ENCODE results near the gene SAMMSON. TPM values are rescaled to one million over a fixed set of nuclear protein-coding genes. Genes with fewer than 3 reads are reported as not detected.

SAMMSON gene
- polyA plus RNA-seq: not detected

DNA sequence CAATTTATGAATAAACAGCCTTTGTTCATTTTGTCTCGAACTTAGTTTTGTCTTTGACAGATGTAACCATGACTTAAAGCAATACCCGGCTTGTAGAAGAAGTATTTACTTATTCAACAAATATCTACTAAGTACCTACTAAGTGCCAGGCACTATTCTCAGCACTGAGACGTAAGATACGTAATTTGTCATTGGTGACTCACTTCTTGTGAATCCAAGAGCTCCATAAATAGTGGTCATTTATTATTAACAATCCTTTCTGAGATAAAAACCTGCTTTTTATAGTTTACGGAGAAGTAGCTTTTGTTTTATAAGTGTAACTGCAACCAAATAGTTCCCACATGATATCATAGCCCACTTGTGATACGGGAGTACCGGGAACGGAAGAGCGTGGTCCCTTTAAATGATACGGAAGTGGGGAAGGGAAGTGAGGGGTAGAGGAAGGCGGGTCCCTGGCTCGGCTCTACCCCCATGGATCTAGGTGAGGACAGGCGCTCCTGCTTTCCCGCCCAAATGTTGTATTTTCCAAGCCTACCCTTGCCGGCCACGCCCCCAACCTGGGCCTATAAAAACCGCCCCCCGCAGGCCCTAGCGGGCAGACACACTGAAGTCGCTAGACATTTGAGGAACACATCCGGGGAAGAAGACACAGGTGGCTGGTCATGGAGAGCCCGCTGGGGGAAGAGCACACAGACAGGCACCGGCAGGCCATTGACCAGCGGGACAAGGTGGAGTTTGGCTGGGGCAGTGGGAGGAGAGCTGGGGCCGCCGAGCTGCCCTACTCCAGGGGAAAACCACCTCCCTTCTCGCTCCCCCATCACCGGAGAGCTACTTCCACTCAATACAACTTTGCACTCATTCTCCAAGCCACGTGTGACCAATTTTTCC, at the start of gene SAMMSON:
Gene SAMMSON (plus strand): TSS at position 594 of the 888 bp plus-strand sequence.
- H3K27ac ChIP-seq (ENCODE audit: low read depth, low read length): no peak within 1 kb of the TSS
- WGBS, 3 donors: 82 to 83% (median 82%) methylated on average over 29 of the region's 29 CpGs

DNA sequence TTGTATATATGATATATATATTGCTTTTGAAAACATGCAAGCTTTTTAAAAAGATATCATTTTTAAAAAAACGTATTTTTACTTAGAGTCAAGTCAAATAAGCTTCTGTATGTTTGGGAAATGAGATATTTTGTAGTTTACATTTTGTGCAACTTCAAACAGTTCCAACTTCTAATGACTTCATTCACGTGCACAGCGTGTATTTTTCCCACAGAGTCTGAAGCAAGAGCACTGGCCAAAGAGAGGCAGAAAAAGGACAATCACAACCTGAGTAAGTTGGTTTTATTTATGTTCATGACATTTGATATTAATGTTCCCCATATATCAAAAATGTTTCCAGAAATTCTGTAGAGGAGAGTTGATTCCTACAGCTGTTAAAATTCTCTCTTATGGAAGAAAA, 47.9 kb upstream of the SAMMSON start:
- no peak overlapping the region for H3K27ac ChIP-seq (ENCODE audit: low read depth, low read length)
- WGBS, 3 donors: 29 to 84% (median 82%) methylated on average over 3 of the region's 3 CpGs

DNA sequence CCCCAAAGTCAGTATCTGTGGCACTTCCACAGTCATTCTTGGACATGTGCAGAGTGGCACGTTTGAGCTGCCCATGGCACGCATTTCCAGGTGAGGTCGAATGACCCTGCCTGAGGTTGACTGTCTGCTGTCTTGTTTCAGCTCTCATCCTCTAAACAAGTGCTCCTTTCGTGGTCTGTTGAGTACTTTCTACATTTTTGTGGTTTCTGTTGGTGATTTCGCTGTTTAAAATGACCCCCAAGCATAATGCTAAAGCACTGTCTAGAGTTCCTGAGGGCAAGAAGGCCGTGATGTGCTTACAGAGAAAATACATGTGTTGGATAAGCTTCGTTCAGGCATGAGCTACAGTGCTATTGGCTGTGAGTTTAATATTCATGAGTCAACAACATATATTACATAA, 40.0 kb upstream of the SAMMSON start:
- no peak overlapping the region for H3K27ac ChIP-seq (ENCODE audit: low read depth, low read length)

DNA sequence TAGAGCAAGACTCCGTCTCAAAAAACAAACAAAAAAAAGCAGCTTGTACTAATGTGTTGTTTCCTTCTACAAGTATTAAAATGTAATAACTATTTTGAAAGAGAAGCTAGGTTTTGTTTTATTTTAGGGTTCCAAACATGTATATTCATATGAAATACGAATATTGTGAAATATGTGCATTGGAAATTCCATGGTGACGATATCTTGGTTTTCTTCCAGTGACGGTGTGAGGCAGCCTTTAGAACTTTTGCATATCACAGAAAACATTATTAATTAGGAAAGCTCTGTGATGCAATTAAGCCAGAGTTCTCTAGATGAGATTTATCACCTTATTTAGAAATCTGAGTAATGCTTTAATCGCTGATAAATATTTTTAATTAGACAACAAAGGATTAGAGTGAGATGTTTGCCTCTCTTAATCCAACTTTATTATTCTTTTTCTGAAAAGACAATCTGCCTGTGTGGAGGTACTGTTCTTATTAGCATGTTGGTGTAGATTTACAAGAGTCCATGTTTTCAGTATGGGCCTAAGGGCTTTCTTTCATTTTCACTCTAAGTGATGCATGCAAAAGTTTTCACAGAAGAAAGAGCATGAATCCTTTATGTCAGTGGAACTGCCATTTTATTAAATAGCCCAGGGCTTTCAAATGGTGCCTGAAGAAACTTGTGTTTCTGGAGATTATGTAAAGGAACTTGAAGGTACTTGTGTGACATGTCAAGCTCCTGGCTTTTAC, 37.7 kb upstream of the SAMMSON start:
- no peak overlapping the region for H3K27ac ChIP-seq (ENCODE audit: low read depth, low read length)
- 82 to 87% (median 85%) methylated on average over 5 of the region's 5 CpGs for WGBS, 3 donors

More for the DNA sequence above, 40.0 kb upstream of the SAMMSON start:
- 87 to 96% (median 88%) methylated on average over 7 of the region's 7 CpGs for WGBS, 3 donors

DNA sequence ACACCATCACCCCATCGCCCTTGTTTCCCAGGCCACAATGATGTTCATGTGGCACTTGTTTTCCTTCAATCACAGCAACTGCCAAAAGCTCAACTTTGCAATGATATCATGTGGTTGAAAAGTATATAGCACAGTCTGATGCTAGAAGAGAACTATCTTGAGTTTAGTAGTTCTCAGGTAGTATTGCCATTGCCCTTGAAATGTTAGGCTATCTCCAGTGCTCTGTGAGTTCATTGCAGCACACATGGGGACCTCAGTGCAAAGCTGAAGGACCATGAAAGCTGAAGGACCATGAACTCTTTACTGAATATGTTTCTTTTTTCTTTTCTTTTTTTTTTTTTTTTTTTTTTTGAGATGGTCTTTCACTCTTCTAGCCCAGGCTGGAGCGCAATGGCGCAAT, 35.9 kb upstream of the SAMMSON start:
- WGBS, 3 donors: 98 to 99% (median 98%) methylated on average over 3 of the region's 3 CpGs

DNA sequence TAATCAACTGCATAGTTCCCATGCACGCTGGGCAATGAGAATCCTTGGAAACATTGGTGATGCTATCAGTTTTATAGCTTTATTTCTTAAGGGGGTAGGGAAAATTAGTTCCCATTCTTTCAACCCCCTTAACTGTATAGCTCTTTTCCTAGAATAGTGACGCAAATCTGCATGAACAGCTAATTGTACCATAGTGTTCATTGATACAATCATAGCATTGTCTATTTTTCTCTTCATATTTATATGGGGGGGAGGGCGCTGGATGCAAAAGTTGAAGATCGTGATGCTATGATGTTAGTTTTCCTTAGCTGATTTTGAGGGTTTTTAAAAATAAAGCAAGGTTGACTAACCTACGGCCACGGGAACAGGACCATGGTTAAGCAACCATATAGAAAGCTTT, 32.4 kb upstream of the SAMMSON start:
- no peak overlapping the region for H3K27ac ChIP-seq (ENCODE audit: low read depth, low read length)
- WGBS, 3 donors: 83 to 96% (median 95%) methylated on average over 6 of the region's 6 CpGs

More for the DNA sequence above, 35.9 kb upstream of the SAMMSON start:
- H3K27ac ChIP-seq (ENCODE audit: low read depth, low read length): no peak overlapping the region

DNA sequence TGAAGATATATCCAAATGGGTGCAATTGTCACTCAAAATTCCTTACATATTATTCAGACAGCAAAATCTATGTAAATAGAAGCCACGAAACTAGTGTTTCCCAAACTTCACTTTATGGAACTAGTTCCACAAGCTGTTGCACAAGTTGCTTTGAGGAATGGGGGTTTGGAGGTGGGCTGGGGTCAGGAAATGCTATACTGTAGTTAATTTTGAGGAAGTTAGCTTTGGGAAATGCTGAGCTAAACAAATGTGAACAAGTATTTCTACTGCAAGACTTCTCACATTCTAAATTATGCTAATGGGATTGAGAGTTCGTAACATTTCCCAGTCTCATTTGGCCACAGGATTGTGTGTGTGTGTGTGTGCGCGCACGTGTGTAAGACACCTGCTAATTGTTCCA, 28.7 kb upstream of the SAMMSON start:
- WGBS, 3 donors: 76 to 91% (median 83%) methylated on average over 5 of the region's 5 CpGs
- no peak overlapping the region for H3K27ac ChIP-seq (ENCODE audit: low read depth, low read length)

DNA sequence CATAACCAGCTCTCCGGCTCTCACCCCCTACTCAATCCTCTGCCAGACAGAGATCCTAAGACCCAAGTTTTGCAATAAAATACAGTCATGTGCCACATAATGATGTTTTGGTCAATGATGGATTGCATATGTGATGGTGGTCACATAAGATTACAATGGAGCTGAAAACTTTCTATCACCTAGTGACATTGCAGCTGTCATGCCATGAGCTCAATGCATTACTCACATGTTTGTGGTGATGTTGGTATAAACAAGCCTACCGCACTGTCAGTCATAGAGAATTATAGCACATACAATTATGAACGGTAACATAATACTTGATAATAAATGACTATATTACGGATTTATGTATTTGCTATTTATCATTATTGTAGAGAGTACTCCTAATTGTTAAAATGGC, 26.9 kb upstream of the SAMMSON start:
- WGBS, 3 donors: 94 to 96% (median 95%) methylated on average over 4 of the region's 4 CpGs

DNA sequence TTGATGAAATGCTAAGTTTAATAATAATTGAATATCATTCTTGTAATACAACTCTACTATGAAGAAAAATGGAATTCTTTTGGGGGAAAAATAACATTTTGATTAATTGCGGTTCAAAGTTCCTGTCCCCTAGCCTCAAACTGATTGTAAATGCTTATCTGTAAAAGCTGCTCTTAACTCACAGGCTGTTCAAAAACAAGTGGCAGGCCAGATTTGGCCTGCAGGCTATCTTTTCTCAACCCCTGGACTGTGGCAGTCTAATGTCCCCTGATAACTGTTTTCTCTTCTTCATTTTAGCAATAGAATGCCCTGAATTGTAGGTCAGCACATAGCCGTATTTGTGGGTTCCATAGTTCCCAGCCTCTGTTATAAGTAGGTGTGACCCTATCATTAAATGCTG, 23.5 kb upstream of the SAMMSON start:
- H3K27ac ChIP-seq (ENCODE audit: low read depth, low read length): no peak overlapping the region
- WGBS, 3 donors: 72 to 90% (median 81%) methylated on average over 2 of the region's 2 CpGs

More for the DNA sequence above, 26.9 kb upstream of the SAMMSON start:
- no peak overlapping the region for H3K27ac ChIP-seq (ENCODE audit: low read depth, low read length)

DNA sequence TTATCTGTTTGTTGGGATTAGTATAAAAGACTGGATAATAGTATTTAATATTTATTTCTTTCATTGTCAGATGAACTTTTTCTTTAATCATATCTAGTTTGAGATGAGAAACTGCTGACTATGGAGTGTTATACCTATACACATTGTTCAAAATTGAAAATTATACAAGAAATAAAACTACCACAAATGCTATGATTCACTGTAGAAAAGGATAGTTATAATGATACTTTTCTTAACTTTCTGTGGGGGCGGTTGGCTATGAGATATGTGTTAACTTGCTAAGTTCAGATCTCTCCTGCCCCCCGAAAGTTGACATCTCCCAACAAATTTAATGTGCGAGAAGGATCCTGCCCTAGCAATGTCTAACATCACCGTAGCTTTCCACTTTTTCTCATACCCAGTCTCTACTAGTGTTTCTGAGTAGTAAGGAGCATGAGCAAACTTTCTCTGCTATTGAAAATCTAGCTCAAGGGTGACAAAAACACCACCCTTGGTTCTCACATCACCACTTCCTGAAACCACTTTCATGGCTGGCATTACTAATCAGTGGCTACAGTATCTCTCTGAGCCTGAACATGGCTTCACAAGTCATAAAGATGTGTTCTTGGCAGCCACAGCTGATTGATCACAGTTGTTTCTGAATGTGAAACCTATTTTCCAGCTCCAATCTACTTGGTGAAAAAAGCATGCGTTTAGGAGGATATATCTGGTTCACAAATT, 15.8 kb upstream of the SAMMSON start:
- WGBS, 3 donors: 87 to 90% (median 88%) methylated on average over 5 of the region's 5 CpGs
- H3K27ac ChIP-seq (ENCODE audit: low read depth, low read length): no peak overlapping the region

DNA sequence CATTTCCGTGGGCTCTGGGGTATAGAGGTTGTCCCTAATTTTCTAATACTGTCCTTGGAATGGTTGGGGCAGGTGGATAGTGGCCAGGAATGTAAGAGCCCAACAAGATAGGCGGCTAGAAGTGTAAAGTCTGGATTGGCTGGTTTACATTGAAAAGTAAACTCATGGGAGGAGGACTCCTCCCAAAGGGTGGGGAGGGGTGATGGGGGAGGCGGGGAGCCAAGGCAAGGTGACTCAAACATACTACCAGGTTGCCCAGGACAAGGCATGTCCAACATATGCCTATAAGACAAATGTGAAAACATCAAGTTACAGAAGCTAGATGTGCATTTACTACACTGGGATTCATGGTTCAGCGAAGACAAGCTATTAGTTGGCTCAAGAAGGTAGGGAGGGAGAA, 14.3 kb upstream of the SAMMSON start:
- WGBS, 3 donors: 63 to 89% (median 69%) methylated on average over 4 of the region's 4 CpGs
- H3K27ac ChIP-seq (ENCODE audit: low read depth, low read length): no peak overlapping the region

DNA sequence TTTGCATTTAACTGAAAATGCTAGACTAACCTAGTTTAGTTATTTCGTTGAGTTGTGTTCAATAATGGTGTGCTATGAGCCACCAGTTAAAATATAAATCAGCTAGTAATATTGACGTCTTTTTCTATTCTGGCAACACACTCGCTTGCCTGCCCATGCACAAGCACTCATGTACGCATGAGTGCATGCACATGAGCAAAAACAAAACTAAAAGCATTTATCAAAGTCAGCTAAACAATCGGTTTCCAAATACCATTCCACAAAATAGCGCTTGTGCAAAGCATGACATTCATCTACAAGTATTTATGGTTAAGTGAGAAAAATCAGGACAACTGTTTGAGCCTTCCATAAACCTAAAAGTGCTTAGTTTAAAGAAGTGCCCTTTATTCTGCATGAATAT, 13.1 kb upstream of the SAMMSON start:
- 85 to 87% (median 85%) methylated on average over 6 of the region's 6 CpGs for WGBS, 3 donors
- no peak overlapping the region for H3K27ac ChIP-seq (ENCODE audit: low read depth, low read length)

DNA sequence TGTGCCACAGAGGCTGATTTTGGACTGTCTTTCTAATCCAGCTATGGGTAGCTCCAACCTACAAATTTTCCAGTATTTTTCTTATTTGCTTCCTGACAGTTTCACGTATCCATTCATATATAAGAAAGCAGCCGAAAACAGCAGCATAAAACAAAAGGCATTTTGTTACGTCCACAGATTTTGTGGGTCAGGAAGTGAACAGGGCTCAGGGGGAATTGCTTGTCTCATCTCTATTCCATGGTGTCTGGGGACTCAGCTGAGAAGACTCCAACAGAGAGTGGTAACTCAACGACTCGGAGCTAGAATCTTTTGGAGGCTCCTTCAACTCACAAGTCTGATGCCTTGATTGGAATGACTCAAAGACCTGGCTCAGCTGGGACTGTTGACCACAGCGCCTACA, 11.7 kb upstream of the SAMMSON start:
- no peak overlapping the region for H3K27ac ChIP-seq (ENCODE audit: low read depth, low read length)
- 72 to 89% (median 78%) methylated on average over 6 of the region's 6 CpGs for WGBS, 3 donors

DNA sequence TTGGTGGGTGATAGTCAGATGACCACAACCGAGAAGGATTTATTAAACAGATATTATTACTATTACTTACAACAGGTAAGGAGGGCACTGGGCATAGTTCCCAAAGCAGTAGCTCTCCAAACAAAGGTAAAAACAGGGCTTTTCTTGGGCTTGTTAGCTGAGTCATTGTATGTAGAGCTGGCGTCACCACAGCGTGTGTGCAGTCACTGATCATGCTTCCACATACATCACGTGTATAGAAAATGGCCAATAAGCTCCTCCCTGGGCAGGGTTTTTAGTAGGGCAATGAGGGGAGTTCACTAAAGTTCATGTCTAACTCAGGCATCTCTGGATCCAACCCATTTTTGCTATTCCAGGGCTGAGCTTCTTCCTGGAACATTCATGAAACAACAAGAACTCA, 5.8 kb upstream of the SAMMSON start:
- WGBS, 3 donors: 87 to 90% (median 89%) methylated on average over 4 of the region's 4 CpGs

DNA sequence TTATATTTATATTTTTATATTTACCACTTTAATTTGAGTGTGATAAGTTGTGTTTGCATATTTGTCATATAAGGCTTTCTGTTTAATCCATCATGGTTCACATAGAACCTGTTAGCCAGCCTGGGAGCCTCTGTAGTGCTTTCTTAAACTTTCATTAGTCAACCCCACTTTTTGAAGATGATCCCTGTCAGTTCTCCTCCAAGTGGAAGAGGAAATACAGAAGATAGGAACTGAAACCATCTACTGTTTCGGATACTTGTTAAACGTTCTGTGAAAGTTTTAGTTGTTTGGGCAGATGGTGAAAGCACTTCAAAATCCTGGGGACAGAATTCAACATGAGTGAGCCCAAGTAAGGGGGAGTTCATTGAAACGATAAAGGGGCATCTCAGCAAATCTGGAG, 4.6 kb upstream of the SAMMSON start:
- no peak overlapping the region for H3K27ac ChIP-seq (ENCODE audit: low read depth, low read length)
- WGBS, 3 donors: 68 to 69% (median 69%) methylated on average over 3 of the region's 3 CpGs

More for the DNA sequence above, 5.8 kb upstream of the SAMMSON start:
- no peak overlapping the region for H3K27ac ChIP-seq (ENCODE audit: low read depth, low read length)

DNA sequence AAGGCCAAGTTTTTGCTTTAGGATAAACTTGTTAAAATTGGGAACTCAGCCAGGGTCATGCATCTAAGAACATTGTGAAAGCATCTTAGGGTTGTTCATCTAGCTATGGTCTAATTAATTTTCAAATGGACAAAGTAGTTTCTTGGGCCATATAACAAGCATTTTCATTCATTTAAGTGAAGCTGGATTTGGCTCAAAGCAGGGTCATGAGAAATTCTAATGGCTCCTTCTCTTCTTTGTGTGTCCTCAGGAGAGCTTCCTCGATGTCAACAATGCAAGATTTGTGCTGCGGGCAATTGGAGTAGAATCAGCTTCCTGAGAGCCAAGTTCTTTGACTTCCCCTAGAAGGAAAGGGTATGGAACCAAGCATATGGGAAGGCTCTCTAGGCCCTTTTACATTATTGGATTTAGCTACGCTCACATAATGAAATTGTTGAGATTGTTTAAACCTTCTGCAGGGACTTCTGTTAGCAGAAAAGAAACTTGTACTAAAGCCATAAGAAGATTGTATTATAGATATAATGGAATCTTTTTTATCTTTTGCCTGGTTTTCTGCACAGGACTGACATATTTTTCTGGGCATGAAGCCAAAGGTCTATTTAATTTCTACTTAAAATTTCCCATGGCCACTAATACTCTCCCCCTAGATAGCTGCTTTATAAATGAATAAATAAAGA, 1.8 kb upstream of the SAMMSON start:
- H3K27ac ChIP-seq (ENCODE audit: low read depth, low read length): no peak overlapping the region

DNA sequence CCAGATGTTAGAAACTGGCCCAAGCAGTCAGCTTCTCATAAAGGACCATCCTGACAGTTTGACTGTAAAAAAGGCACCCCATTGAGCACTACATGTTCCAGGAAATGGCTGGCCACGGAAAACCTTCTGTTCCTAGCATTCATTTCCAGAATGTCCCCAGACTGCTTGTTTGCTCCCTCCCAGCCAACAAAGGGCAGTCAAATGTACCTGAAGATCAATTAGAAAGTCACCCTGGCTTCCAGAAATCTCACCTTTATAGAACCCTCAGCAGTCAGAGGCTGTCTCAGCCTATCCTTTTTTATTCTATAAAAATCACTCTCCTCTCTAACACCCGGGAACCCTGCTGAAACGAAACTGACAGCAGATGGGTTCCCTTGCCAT, 784 bp upstream of the SAMMSON start:
- 33 to 37% (median 37%) methylated on average over 3 of the region's 3 CpGs for WGBS, 3 donors

More for the DNA sequence above, 1.8 kb upstream of the SAMMSON start:
- 37 to 62% (median 55%) methylated on average over 3 of the region's 3 CpGs for WGBS, 3 donors

DNA sequence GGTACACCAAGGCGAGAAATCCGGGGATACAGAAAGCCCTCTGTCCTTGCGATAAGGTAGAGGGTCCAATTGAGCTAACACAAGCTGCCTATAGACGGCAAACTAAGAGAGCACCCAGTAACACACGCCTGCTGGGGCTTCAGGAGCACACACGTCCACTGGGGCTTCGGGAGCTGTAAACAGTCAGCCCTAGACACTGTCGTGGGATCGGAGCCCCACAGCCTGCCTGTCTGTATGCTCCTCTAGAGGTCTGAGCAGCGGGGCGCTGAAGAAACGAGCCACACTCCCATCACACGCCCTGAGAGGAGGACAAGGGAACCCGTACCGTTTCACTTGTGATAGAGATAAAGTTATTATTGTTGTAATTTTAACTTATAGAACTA, 486 bp downstream of the SAMMSON start:
- 86 to 87% (median 86%) methylated on average over 15 of the region's 15 CpGs for WGBS, 3 donors
- no peak overlapping the region for H3K27ac ChIP-seq (ENCODE audit: low read depth, low read length)

More for the DNA sequence above, 784 bp upstream of the SAMMSON start:
- no peak overlapping the region for H3K27ac ChIP-seq (ENCODE audit: low read depth, low read length)
